ENCODE data around the gene COL6A6.
"Not testable (repeated sequence)": the region's sequence is repeated elsewhere in the genome, so short reads cannot be mapped to it uniquely, and the experiment has no call there.

The COL6A6 gene

DNA sequence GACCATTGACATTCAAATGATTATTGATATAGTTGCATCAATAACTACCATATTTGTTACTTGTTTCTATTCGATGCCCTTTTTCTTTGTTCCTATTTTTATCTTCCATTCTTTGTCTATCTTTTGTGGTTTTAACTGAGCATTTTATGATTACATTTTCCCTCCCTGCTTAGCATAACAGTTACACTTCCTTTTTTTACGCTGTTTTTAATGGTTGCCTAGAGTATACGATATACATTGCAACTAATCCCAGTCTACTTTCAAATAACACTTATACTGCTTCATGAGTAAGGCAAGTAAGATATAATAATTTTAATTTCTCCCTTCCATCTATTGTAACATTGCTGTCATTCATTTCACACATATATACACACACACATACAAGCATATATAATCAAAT, 26.3 kb downstream of the COL6A6 start:
- TF ChIP-seq CTCF (IDR thresholded peaks at IDR 0.05; ENCODE audit: unreplicated experiment in 3 of 3): no peak
- Mint-ChIP-seq H3K27me3 (ENCODE audit: low read depth) (peaks cover 3% of the 10 kb centered on the region), H3K27ac (no peak overlapping the region), H3K4me3 (no peak overlapping the region), H3K4me1 (no peaks in the 10 kb centered on the region), H3K36me3 (ENCODE audit: low read depth) (no peaks in the 10 kb centered on the region), H3K9me3 (peaks cover 3% of the 10 kb centered on the region)

DNA sequence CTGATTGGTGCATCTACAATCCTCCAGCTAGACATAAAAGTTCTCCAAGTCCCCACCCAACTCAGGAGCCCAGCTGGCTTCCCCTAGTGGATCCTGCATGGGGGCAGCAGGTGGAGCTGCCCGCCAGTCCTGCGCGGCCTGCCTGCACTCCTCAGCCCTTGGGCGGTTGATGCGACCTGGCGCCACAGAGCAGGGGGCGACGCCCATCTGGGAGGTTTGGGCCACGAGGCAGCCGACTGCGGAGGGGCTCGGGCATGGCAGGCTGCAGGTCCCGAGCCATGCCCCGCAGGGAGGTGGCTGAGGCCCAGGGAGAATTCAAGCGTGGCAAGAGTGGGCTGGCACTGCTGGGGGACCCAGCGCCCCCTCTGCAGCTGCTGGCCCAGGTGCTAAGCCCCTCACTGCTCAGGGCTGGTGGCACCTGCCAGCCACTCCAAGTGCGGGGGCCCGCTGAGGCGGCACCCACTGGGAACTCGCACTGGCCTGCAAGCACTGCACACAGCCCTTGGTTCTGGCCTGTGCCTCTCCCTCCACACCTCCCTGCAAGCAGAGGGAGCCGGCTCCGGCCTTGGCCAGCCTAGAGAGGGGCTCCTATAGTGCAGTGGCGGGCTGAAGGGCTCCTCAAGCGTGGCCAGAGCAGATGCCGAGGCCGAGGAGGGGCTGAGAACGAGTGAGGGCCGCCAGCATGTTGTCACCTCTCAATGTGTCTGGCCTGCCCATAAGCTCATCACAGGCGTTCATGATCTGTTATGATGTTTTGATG, 30.1 kb downstream of the COL6A6 start:
- Mint-ChIP-seq H3K4me1 (no peaks in the 10 kb centered on the region), H3K36me3 (ENCODE audit: low read depth) (no peaks in the 10 kb centered on the region), H3K9me3 (peaks cover 11% of the 10 kb centered on the region), H3K27ac (no peak overlapping the region), H3K4me3 (no peak overlapping the region), H3K27me3 (ENCODE audit: low read depth) (peaks cover 3% of the 10 kb centered on the region)
- no peak for TF ChIP-seq CTCF (IDR thresholded peaks at IDR 0.05; ENCODE audit: unreplicated experiment in 3 of 3)

DNA sequence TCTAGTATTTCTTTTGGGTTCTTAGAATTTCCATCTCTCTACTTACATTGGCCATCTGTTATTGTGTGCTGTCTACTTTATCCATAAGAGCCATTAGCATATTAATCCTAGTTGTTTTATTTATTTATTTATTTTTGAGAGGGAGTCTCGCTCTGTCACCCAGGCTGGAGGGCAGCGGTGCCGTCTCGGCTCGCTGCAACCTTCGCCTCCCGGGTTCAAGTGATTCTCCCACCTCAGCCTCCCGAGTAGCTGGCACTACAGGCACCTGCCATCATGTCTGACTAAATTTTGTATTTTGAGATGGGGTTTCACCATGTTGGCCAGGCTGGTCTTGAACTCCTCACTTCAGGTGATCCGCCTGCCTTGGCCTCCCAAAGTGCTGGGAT, 30.7 kb downstream of the COL6A6 start:
- H3K9me3 Mint-ChIP-seq: peaks cover 11% of the 10 kb centered on the region
- not testable (repeated sequence) for H3K4me3 Mint-ChIP-seq; H3K36me3 Mint-ChIP-seq (ENCODE audit: low read depth); H3K27ac Mint-ChIP-seq; H3K4me1 Mint-ChIP-seq; H3K27me3 Mint-ChIP-seq (ENCODE audit: low read depth)

- H3K27me3 Mint-ChIP-seq (ENCODE audit: low read depth): peaks cover 3% of the 10 kb centered on the region
- no peak overlapping the region for H3K4me3 Mint-ChIP-seq
- no peak overlapping the region for H3K27ac Mint-ChIP-seq
- no peaks in the 10 kb centered on the region for H3K36me3 Mint-ChIP-seq (ENCODE audit: low read depth)
- no peaks in the 10 kb centered on the region for H3K4me1 Mint-ChIP-seq
- H3K9me3 Mint-ChIP-seq: peaks cover 11% of the 10 kb centered on the region
- no peak for TF ChIP-seq CTCF (IDR thresholded peaks at IDR 0.05; ENCODE audit: unreplicated experiment in 3 of 3)
These were observed 31.4 kb downstream of the COL6A6 start for GRCh38 chr3:130548356-130548755.

- TF ChIP-seq CTCF (IDR thresholded peaks at IDR 0.05; ENCODE audit: unreplicated experiment in 3 of 3): no peak
- Mint-ChIP-seq H3K4me1 (peaks cover 15% of the 10 kb centered on the region), H3K27ac (peak overlapping the region in 2 of 3 experiments; percentile 75 to 76), H3K4me3 (no peak overlapping the region), H3K9me3 (peaks cover 3% of the 10 kb centered on the region), H3K36me3 (ENCODE audit: low read depth) (no peaks in the 10 kb centered on the region), H3K27me3 (ENCODE audit: low read depth) (peaks cover 11% of the 10 kb centered on the region)
These were observed 40.5 kb downstream of the COL6A6 start for GRCh38 chr3:130557336-130558035.

DNA sequence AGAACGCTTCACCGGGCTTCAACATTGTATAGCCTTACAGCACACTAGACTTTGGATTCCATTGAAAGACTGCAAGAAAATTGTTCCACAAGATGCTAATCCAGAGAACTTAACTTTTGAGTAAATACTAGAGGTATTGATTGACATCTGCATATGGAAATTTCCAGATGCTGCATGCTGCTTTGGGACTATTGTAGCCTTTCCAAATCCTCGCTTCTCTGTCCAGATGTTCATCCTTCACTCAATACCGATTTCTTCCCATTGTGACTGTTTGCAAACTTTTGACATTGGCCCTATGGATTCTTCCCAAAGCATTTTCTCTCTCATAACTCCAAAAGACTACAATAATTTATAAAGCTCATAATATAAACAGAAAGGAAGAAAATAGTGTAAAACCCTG, 41.4 kb downstream of the COL6A6 start:
- no peak overlapping the region for H3K27ac Mint-ChIP-seq
- H3K9me3 Mint-ChIP-seq: peaks cover 3% of the 10 kb centered on the region
- H3K4me1 Mint-ChIP-seq: peaks cover 15% of the 10 kb centered on the region
- H3K4me3 Mint-ChIP-seq: no peak overlapping the region
- H3K27me3 Mint-ChIP-seq (ENCODE audit: low read depth): peaks cover 11% of the 10 kb centered on the region
- no peak for TF ChIP-seq CTCF (IDR thresholded peaks at IDR 0.05; ENCODE audit: unreplicated experiment in 3 of 3)
- no peaks in the 10 kb centered on the region for H3K36me3 Mint-ChIP-seq (ENCODE audit: low read depth)
